IPS-18a (cell line): Measurements from ENCODE around the gene DIP2C.

Experiments
- H3K27ac ChIP-seq: one replicate; pipeline ENCODE4 v1.5.1; 2013; ENCODE audit warnings: low read length
- H3K27me3 ChIP-seq: one replicate; pipeline ENCODE4 v1.6.1; 2013; ENCODE audit warnings: mild to moderate bottlenecking, low read length; ENCODE audit not compliant: control insufficient read depth, insufficient read depth
- H3K36me3 ChIP-seq: one replicate; pipeline ENCODE4 v1.6.1; 2013; ENCODE audit warnings: low read depth, low read length; ENCODE audit not compliant: control insufficient read depth
- H3K4me1 ChIP-seq: one replicate; pipeline ENCODE4 v1.6.1; 2013; ENCODE audit warnings: low read depth, low read length; ENCODE audit not compliant: control insufficient read depth
- H3K4me3 ChIP-seq: one replicate; pipeline ENCODE4 v1.5.1; 2013; ENCODE audit warnings: low read length
- H3K9ac ChIP-seq: one replicate; pipeline ENCODE4 v1.6.1; 2013; ENCODE audit warnings: mild to moderate bottlenecking, low read length, moderate library complexity
- H3K9me3 ChIP-seq: one replicate; pipeline ENCODE4 v1.6.1; 2013; ENCODE audit warnings: low read depth, low read length; ENCODE audit not compliant: control insufficient read depth

DIP2C gene

DNA sequence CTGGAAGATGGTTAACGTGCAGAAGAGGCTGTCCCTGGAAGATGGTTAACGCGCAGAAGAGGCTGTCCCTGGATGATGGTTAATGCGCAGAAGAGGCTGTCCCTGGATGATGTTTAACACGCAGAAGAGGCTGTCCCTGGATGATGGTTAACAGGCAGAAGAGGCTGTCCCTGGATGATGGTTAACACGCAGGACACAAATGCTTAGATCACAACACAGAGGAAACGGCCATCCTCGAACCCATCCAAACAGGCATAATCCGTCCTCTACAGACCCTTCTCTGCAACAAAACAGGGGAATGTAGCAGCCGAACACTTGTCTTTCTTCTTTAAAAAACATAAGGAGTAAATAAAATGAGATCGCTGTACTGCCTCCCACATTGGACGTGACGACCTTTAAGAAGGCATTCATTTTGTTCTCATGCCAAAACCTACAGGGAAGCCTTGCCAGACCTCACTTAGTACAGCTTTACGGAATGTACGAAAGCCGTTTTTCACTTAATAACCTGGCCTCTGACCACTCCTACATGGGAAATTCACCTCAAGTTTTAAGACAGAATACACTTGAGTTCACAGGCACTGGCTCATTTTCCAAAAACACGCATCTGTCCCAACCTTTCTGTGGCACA lies 309.0 kb downstream of the DIP2C start:
- H3K9me3 ChIP-seq, result no peaks in the 10 kb centered on the region
- no peaks in the 10 kb centered on the region for H3K36me3 ChIP-seq
- H3K27ac ChIP-seq, result no peak overlapping the region

DNA sequence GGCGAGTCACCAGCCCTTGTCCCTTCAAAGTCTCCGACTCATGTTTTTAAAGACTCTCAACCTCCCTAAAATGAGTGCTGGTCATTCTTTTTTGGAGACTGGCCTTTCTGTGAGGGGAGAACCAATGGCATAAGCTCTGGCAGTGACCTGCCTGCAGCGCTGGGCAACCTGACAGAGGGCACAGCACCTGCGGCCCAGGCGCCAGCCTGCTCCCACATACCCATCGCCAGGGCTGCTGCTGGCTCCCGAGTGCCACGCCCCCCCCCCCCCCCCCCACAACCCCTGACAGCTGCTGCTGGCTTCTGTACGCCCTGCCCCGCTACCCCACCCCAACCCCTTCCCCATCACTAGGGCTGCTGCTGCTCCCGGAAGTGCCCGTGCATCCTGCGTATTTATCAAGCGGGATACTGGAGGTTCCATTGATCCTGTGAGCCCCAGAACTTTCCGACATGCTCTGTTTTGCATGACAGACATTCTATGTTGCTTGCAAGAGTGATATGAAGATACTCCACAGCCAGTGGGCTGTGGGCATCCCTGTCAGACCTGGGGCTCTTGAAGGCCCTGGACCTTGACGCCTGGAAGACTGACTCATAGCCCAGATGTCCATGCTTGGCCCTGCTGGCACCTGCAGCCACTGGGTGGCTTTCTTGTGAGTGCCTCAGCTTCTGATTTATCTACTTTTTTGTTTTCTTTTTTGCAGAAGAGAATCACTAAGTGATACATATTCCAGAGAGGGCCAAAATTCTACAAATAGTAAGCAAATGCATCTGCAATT lies 310.4 kb downstream of the DIP2C start:
- no peaks in the 10 kb centered on the region for H3K4me1 ChIP-seq
- H3K36me3 ChIP-seq, result no peaks in the 10 kb centered on the region
- no peak overlapping the region for H3K4me3 ChIP-seq
- no peak overlapping the region for H3K9ac ChIP-seq
- no peaks in the 10 kb centered on the region for H3K27me3 ChIP-seq
- H3K9me3 ChIP-seq, result no peaks in the 10 kb centered on the region
- no peak overlapping the region for H3K27ac ChIP-seq

More for the DNA sequence above, 309.0 kb downstream of the DIP2C start:
- Histone ChIP-seq H3K4me1 (no peaks in the 10 kb centered on the region), H3K27me3 (no peaks in the 10 kb centered on the region), H3K9ac (no peak overlapping the region), H3K4me3 (no peak overlapping the region)

DNA sequence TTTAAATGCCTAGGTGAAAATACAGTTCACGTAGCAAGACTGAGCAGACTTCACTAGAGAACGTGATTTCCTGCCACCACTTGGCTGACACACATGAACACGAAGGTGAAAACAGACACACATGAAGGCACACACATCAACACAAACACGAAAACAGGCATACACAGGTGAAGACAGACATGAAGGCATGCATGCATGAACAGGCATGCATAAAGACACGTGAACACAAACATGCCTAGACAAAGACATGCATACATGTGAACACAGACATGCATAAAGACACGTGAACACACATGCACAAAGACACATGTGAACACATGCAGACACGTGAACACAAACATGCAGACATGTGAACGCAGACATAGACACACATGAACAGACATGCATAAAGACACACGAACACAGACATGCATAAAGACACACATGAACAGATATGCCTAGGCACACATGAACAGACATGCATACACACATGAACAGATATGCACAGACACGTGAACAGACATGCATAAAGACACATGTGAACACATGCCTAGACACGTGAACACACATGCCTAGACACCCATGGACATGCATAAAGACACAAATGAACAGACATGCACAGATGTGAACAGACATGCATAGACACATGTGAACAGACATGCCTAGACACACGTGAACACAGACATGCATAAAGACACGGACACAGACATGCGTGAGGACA lies 311.1 kb downstream of the DIP2C start:
- H3K9me3 ChIP-seq, result no peaks in the 10 kb centered on the region
- no peaks in the 10 kb centered on the region for H3K36me3 ChIP-seq
- H3K4me1 ChIP-seq, result peaks cover 6% of the 10 kb centered on the region
- H3K27me3 ChIP-seq, result no peaks in the 10 kb centered on the region
- H3K9ac ChIP-seq, result no peak overlapping the region
- no peak overlapping the region for H3K4me3 ChIP-seq
- no peak overlapping the region for H3K27ac ChIP-seq

DNA sequence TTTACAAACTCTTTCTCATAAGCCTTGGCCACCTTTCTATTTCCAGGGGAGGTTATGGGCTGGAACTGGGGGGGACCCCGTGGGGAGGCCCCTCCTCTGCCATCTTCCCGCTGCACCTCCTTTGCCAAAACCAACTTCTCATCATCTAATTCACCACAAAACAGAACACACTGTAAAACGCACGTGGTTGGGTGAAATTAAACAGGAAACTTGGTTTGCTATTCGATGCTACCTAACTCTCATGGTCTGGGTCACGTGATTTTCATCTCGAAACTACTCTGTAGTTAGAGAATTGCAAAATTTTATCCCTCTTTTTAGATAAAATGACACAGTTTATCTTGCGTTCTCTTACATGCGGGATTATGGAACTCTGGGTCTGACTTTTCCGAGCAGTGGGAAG lies 312.2 kb downstream of the DIP2C start:
- Histone ChIP-seq H3K27ac (no peak overlapping the region), H3K36me3 (no peaks in the 10 kb centered on the region), H3K9ac (no peak overlapping the region), H3K9me3 (no peaks in the 10 kb centered on the region), H3K4me1 (peaks cover 8% of the 10 kb centered on the region), H3K4me3 (no peak overlapping the region), H3K27me3 (no peaks in the 10 kb centered on the region)

DNA sequence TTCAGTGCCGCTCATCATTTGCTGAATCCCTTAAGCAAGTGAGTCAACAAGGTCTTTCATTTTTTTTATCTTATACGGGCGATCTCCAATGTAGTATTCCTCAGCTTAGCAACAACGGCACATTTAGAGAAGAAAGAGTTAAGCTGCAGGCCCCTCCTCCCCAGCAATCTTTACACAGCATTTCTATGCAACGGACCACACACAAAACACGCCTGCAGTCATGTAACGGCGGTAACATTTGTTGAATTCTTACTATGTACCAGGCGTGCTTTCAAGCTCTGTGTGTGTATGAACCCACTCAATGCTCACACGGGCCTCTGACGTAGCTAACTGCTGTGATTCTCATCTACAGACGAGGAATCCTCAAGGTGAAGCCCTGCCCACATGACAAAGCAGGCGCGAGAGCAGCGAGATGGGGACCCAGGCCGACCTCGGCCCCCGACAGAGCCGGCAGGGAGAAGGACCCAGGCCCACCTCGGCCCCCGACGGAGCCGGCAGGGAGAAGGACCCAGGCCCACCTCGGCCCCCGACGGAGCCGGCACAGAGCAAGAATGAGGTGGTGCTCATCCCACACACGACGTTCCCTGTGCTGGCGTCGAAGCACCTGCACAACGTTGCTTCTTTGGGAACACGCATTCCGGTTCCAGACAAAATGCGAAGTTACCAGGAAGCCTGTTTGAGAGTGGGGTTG lies 313.5 kb downstream of the DIP2C start:
- Histone ChIP-seq H3K4me3 (no peak overlapping the region), H3K27ac (no peak overlapping the region), H3K9ac (no peak overlapping the region), H3K9me3 (no peaks in the 10 kb centered on the region), H3K36me3 (no peaks in the 10 kb centered on the region), H3K27me3 (no peaks in the 10 kb centered on the region), H3K4me1 (peaks cover 8% of the 10 kb centered on the region)

DNA sequence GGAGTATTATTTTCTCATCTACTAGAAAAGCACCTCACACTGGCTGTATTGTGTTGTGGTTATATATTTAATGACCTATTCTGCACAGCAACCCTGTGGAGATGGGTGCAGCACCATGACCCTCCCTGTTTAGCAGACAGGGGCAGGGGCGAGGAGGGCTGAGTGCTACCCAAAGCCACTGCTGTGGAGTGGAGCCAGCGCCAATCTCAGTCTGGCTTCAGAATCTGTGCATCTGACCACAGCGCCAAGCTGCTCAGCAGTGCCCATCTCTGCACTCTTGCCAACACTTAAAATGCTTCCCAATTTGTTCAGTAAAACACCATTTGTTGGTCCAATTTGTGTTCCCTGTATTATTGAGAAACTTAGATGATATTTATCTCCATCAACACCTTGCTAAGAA lies 315.1 kb downstream of the DIP2C start:
- H3K4me1 ChIP-seq, result peaks cover 8% of the 10 kb centered on the region
- H3K27me3 ChIP-seq, result no peaks in the 10 kb centered on the region

DNA sequence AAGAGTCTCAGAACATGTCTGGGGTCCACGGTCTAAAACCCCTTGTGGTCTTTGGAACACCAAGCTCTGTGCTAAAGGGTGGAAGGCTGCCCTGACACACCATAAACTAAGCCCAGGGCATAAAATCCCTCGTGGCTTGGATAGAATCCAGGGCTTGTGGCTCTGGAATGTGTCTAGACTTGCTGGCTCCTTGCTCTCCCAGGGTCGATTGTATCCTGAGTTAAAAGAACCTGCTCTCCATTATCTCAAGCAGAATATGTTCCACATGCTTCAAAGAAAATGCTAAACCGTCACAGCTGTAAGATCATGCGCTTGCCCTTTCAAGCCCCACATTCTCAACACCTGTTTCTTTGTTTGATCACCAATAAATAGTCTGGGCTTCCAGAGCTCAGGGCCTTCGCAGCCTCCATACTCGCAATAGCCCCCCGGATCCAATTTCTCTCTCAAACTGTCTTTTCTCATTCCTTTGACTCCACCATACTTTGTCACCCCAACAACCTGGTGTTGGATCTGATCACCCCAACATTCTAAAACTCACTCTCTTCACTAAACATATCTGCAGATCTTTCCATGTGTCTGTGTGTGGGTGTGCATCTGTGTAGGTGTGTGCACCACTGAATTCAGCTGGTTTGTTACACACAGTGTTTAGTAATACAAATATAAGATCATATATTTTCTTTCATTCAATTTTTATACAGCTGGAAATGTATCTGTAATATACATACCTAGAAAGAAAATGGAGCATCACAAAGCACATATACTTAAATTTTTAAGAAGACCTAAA lies 315.8 kb downstream of the DIP2C start:
- H3K27ac ChIP-seq, result no peak overlapping the region

More for the DNA sequence above, 315.1 kb downstream of the DIP2C start:
- H3K9ac ChIP-seq, result no peak overlapping the region
- no peak overlapping the region for H3K4me3 ChIP-seq
- H3K27ac ChIP-seq, result no peak overlapping the region
- no peaks in the 10 kb centered on the region for H3K9me3 ChIP-seq
- H3K36me3 ChIP-seq, result no peaks in the 10 kb centered on the region

DNA sequence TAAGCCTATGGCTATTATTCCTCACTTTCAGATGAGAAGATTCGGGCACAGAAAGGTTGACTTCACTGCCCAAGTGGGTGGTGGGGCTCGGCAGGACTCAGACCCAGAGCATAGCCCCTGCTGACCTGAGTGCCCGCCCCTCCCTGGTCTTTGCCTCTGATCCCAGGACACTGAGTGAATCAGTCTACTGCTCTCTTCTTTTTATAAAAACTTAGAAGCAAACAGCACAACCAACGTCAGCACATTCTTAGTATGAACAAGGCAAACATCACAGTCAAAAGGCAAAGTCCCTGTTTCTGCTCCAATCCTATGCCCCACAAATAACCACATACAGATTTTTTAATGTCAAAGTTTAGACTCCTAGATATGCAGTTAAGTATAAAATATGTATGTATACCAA lies 316.5 kb downstream of the DIP2C start:
- H3K27me3 ChIP-seq, result no peaks in the 10 kb centered on the region
- peaks cover 8% of the 10 kb centered on the region for H3K4me1 ChIP-seq
- no peaks in the 10 kb centered on the region for H3K36me3 ChIP-seq
- H3K27ac ChIP-seq, result no peak overlapping the region
- H3K9me3 ChIP-seq, result no peaks in the 10 kb centered on the region
- H3K9ac ChIP-seq, result no peak overlapping the region
- H3K4me3 ChIP-seq, result no peak overlapping the region

More for the DNA sequence above, 315.8 kb downstream of the DIP2C start:
- no peaks in the 10 kb centered on the region for H3K27me3 ChIP-seq
- no peaks in the 10 kb centered on the region for H3K9me3 ChIP-seq
- H3K4me3 ChIP-seq, result no peak overlapping the region
- peaks cover 8% of the 10 kb centered on the region for H3K4me1 ChIP-seq
- no peaks in the 10 kb centered on the region for H3K36me3 ChIP-seq
- H3K9ac ChIP-seq, result no peak overlapping the region

DNA sequence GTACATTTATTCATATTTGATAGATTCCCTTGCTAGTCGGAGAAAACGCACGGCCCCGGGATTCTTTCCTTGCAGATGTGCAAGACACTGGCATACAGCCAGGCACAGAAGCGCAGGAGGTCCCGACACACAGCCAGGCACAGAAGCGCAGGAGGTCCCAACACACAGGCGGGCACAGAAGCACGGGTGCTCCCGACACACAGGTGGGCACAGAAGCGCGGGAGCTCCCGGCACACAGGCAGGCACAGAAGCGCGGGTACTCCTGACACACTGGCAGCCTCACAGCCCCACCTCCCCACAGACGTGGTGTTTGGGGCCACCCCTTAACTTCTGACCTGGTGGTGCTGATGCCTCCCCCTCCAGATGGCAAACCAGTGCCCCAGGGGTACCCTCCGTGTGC lies 316.9 kb downstream of the DIP2C start:
- Histone ChIP-seq H3K4me1 (peaks cover 8% of the 10 kb centered on the region), H3K9ac (no peak overlapping the region), H3K36me3 (no peaks in the 10 kb centered on the region), H3K27me3 (no peaks in the 10 kb centered on the region), H3K9me3 (no peaks in the 10 kb centered on the region), H3K27ac (no peak overlapping the region), H3K4me3 (no peak overlapping the region)

DNA sequence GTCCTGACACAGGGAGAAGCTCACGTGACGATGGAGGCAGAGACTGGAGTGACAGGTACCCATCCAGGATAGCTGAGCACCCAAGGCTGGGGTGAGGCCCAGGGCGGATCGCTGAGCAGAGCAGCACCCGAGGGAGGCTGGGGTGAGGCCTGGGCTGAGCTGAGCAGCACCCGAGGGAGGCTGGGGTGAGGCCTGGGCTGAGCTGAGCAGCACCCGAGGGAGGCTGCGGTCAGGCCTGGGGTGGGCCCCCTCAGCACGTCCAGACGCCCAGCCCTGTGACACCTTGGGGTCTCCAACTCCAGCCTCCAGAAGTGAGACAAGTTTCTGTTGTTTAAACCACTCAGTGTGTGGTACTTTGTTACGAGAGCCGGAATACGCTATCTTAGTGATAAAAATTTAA lies 318.0 kb downstream of the DIP2C start:
- Histone ChIP-seq H3K9ac (no peak overlapping the region), H3K27me3 (no peaks in the 10 kb centered on the region), H3K36me3 (no peaks in the 10 kb centered on the region), H3K4me3 (no peak overlapping the region), H3K9me3 (no peaks in the 10 kb centered on the region), H3K4me1 (peaks cover 8% of the 10 kb centered on the region), H3K27ac (no peak overlapping the region)

DNA sequence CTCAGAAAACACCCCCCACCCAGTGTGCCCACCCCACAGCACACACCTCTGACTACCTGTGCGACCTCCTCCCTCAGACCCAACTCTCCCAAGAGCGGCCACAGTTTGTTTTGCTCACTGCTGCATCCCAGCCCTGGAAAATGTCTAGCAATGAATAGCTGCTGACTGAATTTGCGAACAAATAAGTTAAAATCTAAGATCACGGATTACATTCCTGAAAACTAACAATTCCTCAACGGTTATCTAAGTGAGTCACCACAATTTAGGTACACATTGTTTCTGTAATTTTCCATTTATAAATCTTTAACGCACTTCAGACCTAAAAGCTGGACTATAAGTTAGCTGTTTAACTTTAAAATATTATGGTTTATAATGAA lies 319.0 kb downstream of the DIP2C start:
- H3K27me3 ChIP-seq, result no peaks in the 10 kb centered on the region
- H3K9ac ChIP-seq, result no peak overlapping the region
- no peak overlapping the region for H3K4me3 ChIP-seq
- no peaks in the 10 kb centered on the region for H3K36me3 ChIP-seq
- no peaks in the 10 kb centered on the region for H3K9me3 ChIP-seq
- H3K4me1 ChIP-seq, result peaks cover 8% of the 10 kb centered on the region
- no peak overlapping the region for H3K27ac ChIP-seq
